Stimulated activated naive CD8-positive, alpha-beta T cell treated with anti-CD3 and anti-CD28 coated beads, Interleukin-15, amount 100 ng/mL, for 72 hours (primary cell): ENCODE data around the gene ITGB3.
A peak's percentile ranks its signal among the peaks of the same experiment; 100 is the strongest.
"Not testable (repeated sequence)": the region's sequence is repeated elsewhere in the genome, so short reads cannot be mapped to it uniquely, and the experiment has no call there.

ENCODE experiments used
- ATAC-seq: fragments of 150-1000 bp; cut with Tn5 transposase; 2 replicates; pipeline ENCODE4 v1.10.0; 2021; ENCODE audit warnings: mild to moderate bottlenecking, moderate library complexity
- DNase-seq, 2 donors: peaks; one replicate each; pipeline ENCODE4 v3.0.0; 2021 to 2022
- H3K27ac Mint-ChIP-seq, 2 donors: one replicate each; pipeline ENCODE4 v1.8.0; 2022; ENCODE audit warnings: mild to moderate bottlenecking in 2 of 2, mixed read lengths in 2 of 2, moderate library complexity in 2 of 2
- H3K27me3 Mint-ChIP-seq: one replicate; pipeline ENCODE4 v1.8.0; 2022; ENCODE audit warnings: mixed read lengths
- H3K4me1 Mint-ChIP-seq: one replicate; pipeline ENCODE4 v1.8.0; 2022; ENCODE audit warnings: mild to moderate bottlenecking, mixed read lengths
- H3K4me3 Mint-ChIP-seq, 2 donors: one replicate each; pipeline ENCODE4 v1.8.0; 2022; ENCODE audit warnings: mild to moderate bottlenecking in 2 of 2, mixed read lengths in 2 of 2, moderate library complexity in 1 of 2
- H3K9me3 Mint-ChIP-seq, 2 donors: one replicate each; pipeline ENCODE4 v1.8.0; 2022; ENCODE audit warnings: mixed read lengths in 2 of 2

Gene ITGB3

GRCh38 chr17:47218896-47219430 lies 34.7 kb upstream of the ITGB3 start:
- Mint-ChIP-seq H3K4me1 (peaks cover 35% of the 10 kb centered on the region), H3K27ac (peak overlapping the region; percentile 42 to 70), H3K9me3 (peaks cover 7 to 21% of the 10 kb centered on the region in 2 donors), H3K27me3 (no peaks in the 10 kb centered on the region), H3K4me3 (peak overlapping the region; percentile 24 to 74)
- DNase-seq (no peak), ATAC-seq (no peak)

GRCh38 chr17:47219621-47220475 lies 33.8 kb upstream of the ITGB3 start:
- no peaks in the 10 kb centered on the region for H3K27me3 Mint-ChIP-seq
- H3K9me3 Mint-ChIP-seq: peaks cover 10 to 30% of the 10 kb centered on the region in 2 donors
- no peak for DNase-seq
- peak overlapping the region; percentile 53 to 74 for H3K4me3 Mint-ChIP-seq
- no peak for ATAC-seq
- H3K27ac Mint-ChIP-seq: peak overlapping the region in 1 of 2 donors; percentile 9
- H3K4me1 Mint-ChIP-seq: peaks cover 35% of the 10 kb centered on the region

- Mint-ChIP-seq H3K9me3 (peaks cover 10 to 30% of the 10 kb centered on the region in 2 donors), H3K4me3 (peak overlapping the region; percentile 37 to 53), H3K27me3 (no peaks in the 10 kb centered on the region), H3K27ac (no peak overlapping the region), H3K4me1 (peaks cover 35% of the 10 kb centered on the region)
- DNase-seq: peak in 1 of 2 donors; percentile 36
- ATAC-seq: peak; percentile 96
Observed at GRCh38 chr17:47220531-47220999, 33.1 kb upstream of the ITGB3 start.

GRCh38 chr17:47221154-47221553 lies 32.5 kb upstream of the ITGB3 start:
- DNase-seq (no peak), ATAC-seq (no peak)
- H3K4me1 Mint-ChIP-seq: peaks cover 35% of the 10 kb centered on the region
- no peaks in the 10 kb centered on the region for H3K27me3 Mint-ChIP-seq
- peaks cover 10 to 30% of the 10 kb centered on the region in 2 donors for H3K9me3 Mint-ChIP-seq
- no peak overlapping the region for H3K27ac Mint-ChIP-seq
- H3K4me3 Mint-ChIP-seq: peak overlapping the region in 1 of 2 donors; percentile 44

- H3K4me3 Mint-ChIP-seq: no peak overlapping the region
- no peak overlapping the region for H3K27ac Mint-ChIP-seq
- peaks cover 10 to 30% of the 10 kb centered on the region in 2 donors for H3K9me3 Mint-ChIP-seq
- peaks cover 35% of the 10 kb centered on the region for H3K4me1 Mint-ChIP-seq
- ATAC-seq: no peak
- H3K27me3 Mint-ChIP-seq: no peaks in the 10 kb centered on the region
- DNase-seq: no peak
Observed at GRCh38 chr17:47222047-47222446, 31.6 kb upstream of the ITGB3 start.

- Mint-ChIP-seq H3K27me3 (no peaks in the 10 kb centered on the region), H3K4me3 (no peak overlapping the region), H3K27ac (no peak overlapping the region), H3K9me3 (peaks cover 10 to 30% of the 10 kb centered on the region in 2 donors), H3K4me1 (peaks cover 35% of the 10 kb centered on the region)
- no peak for DNase-seq
- no peak for ATAC-seq
Observed at GRCh38 chr17:47223007-47223406, 30.6 kb upstream of the ITGB3 start.

GRCh38 chr17:47223460-47223859 lies 30.2 kb upstream of the ITGB3 start:
- Mint-ChIP-seq H3K27me3 (no peaks in the 10 kb centered on the region), H3K9me3 (peaks cover 10 to 30% of the 10 kb centered on the region in 2 donors), H3K4me1 (peaks cover 32% of the 10 kb centered on the region), H3K27ac (peak overlapping the region in 1 of 2 donors; percentile 42), H3K4me3 (no peak overlapping the region)
- DNase-seq: no peak
- ATAC-seq: no peak

GRCh38 chr17:47224077-47224476 lies 29.6 kb upstream of the ITGB3 start:
- H3K27ac Mint-ChIP-seq, DNase-seq, H3K27me3 Mint-ChIP-seq, ATAC-seq, H3K4me3 Mint-ChIP-seq: not testable (repeated sequence)
- Mint-ChIP-seq H3K4me1 (peaks cover 26% of the 10 kb centered on the region), H3K9me3 (peaks cover 10 to 30% of the 10 kb centered on the region in 2 donors)

- Mint-ChIP-seq H3K4me1 (peaks cover 25% of the 10 kb centered on the region), H3K27ac (no peak overlapping the region), H3K4me3 (no peak overlapping the region), H3K9me3 (peaks cover 10 to 30% of the 10 kb centered on the region in 2 donors), H3K27me3 (no peaks in the 10 kb centered on the region)
- no peak for DNase-seq
- ATAC-seq: no peak
Observed at GRCh38 chr17:47224966-47225365, 28.7 kb upstream of the ITGB3 start.

GRCh38 chr17:47225436-47225858 lies 28.2 kb upstream of the ITGB3 start:
- Mint-ChIP-seq H3K27me3 (peaks cover 4% of the 10 kb centered on the region), H3K9me3 (peaks cover 10 to 30% of the 10 kb centered on the region in 2 donors), H3K27ac (no peak overlapping the region), H3K4me3 (no peak overlapping the region), H3K4me1 (peaks cover 25% of the 10 kb centered on the region)
- no peak for DNase-seq
- ATAC-seq: no peak

GRCh38 chr17:47225911-47226688 lies 27.5 kb upstream of the ITGB3 start:
- no peak overlapping the region for H3K27ac Mint-ChIP-seq
- H3K4me1 Mint-ChIP-seq: peaks cover 22% of the 10 kb centered on the region
- H3K27me3 Mint-ChIP-seq: peaks cover 11% of the 10 kb centered on the region
- ATAC-seq (no peak), DNase-seq (no peak)
- H3K4me3 Mint-ChIP-seq: no peak overlapping the region
- peaks cover 10 to 30% of the 10 kb centered on the region in 2 donors for H3K9me3 Mint-ChIP-seq

- Mint-ChIP-seq H3K4me3 (no peak overlapping the region), H3K4me1 (peaks cover 16% of the 10 kb centered on the region), H3K9me3 (peaks cover 10 to 20% of the 10 kb centered on the region in 2 donors), H3K27ac (no peak overlapping the region), H3K27me3 (peaks cover 17% of the 10 kb centered on the region)
- ATAC-seq (no peak), DNase-seq (no peak)
Observed at GRCh38 chr17:47227862-47228261, 25.8 kb upstream of the ITGB3 start.

- Mint-ChIP-seq H3K27ac (peak overlapping the region in 1 of 2 donors; percentile 22), H3K9me3 (peaks cover 0 to under 1% of the 10 kb centered on the region in 2 donors), H3K4me3 (peak overlapping the region; percentile 39 to 57), H3K4me1 (peaks cover 16% of the 10 kb centered on the region), H3K27me3 (peaks cover 17% of the 10 kb centered on the region)
- DNase-seq: peak; percentile 51 to 66
- peak; percentile 86 for ATAC-seq
Observed at GRCh38 chr17:47229535-47230443, 23.8 kb upstream of the ITGB3 start.

- Mint-ChIP-seq H3K27me3 (peaks cover 17% of the 10 kb centered on the region), H3K4me1 (peaks cover 16% of the 10 kb centered on the region), H3K4me3 (no peak overlapping the region), H3K27ac (no peak overlapping the region), H3K9me3 (no peaks in the 10 kb centered on the region)
- DNase-seq (no peak), ATAC-seq (no peak)
Observed at GRCh38 chr17:47230864-47231263, 22.8 kb upstream of the ITGB3 start.
